HG02798 (cell line): Measurements from ENCODE around the gene ERBB2.

Source experiments
- ATAC-seq: cut with Tn5 transposase; IDR thresholded peaks from one replicate; pipeline ENCODE4 v1.9.1; 2021; ENCODE audit warnings: mild to moderate bottlenecking; ENCODE audit not compliant: unreplicated experiment, poor library complexity

ERBB2 gene

DNA sequence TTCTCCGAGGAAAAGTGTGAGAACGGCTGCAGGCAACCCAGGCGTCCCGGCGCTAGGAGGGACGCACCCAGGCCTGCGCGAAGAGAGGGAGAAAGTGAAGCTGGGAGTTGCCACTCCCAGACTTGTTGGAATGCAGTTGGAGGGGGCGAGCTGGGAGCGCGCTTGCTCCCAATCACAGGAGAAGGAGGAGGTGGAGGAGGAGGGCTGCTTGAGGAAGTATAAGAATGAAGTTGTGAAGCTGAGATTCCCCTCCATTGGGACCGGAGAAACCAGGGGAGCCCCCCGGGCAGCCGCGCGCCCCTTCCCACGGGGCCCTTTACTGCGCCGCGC is at the start of gene ERBB2:
Gene ERBB2 (plus strand): TSS at position 247 of the 330 bp plus-strand sequence. CDS start 175 bp downstream, outside the sequence.
- ATAC-seq: no peak

DNA sequence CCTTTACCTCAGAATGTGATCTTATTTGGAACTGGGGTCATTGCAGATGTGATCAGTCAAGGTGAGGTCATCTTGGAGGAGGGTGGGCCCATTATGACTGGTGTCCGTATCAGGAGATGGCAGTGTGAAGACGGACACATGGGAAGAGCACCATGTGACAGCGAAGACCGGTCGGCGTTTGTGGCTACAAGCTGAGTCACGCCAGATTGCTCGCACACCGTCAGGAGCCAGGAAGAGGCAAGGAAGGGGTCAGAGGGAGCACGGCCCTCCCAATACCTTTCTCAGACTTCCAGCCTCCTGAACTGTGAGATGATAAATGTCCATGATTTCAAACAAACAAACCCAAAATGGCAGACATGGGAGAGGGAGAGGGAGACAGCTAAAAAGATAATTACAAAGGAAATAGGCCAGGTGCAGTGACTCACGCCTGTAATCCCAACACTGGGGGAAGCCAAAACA is 49.7 kb upstream of the ERBB2 start:
- no peak for ATAC-seq

DNA sequence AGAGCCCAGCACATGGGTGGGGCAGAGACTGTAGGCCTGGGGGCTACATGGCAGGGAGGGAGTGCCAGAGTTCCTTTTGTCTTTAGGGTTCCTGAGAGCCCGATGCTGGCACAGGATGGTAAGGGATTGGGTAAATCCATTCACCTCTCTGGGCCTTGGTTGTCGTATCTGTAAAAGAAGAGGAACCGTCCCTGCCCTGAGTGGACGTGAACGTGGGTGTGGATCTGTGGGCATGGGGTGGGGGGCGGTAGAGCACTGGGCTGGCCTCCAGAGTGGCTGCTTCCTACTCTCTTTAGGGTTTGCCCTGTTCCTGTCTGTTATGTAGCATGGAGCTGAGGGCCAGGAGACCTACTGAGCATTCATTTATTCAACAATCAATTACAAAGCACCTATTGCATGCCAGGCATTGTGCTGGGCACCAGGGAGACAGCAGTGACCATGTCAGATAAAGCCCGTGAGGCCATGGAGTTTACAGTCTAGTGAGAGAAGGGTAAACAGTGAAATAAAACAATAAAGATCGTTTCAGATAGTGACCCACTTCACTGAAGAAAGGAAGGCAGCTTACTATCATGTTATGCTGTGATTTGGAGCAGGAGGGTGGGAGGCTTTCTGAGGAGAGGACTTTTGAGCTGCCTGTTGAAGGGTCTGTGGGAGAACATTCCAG is 47.8 kb upstream of the ERBB2 start:
- ATAC-seq: no peak

DNA sequence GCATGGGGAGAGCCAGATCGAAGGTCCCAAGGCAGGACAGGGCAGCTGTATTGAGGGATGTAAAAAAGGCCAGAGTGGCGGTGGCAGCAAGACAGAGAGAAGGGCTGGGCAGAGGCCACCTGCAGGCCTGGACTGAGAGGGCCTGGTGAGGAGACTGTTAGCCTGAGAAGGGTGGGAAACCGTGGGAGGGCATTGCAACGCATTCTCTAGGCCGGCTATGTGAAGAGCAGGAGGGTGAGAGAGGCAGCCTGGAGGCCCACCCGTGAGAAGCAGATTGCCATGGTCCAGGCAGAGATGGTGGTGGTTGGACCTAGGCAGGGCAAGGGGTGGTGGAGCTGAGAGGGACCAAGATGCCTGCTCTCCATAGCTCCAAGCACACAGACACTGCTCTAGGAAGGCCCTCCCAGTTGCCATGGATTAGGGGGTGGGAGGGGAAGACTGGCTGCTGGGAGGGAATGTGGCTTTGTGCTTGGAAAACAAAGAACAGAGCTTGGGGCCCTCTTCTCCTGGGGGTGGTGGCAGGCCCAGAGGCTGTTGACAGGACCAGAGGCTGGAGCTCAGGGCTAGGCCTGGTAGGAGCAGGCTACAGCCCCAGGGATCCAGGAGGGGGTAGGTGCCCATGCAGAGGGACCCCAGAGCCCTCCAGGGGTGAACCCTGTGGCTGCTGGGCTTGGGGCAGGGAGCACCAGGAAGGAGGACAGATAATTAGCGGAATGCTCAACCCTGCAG is 47.1 kb upstream of the ERBB2 start:
- no peak for ATAC-seq

DNA sequence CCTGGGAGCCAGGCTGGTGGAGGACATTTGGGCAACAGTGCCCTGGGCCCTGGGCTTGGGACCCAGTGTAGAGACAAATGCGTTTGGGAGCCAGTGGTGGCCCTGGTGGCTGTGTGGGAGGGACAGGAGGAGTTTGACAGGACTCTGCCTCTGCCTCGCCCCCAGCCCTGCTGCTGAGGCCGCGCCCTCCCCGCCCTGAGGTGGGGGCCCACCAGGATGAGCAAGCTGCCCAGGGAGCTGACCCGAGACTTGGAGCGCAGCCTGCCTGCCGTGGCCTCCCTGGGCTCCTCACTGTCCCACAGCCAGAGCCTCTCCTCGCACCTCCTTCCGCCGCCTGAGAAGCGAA is 46.6 kb upstream of the ERBB2 start:
- no peak for ATAC-seq

DNA sequence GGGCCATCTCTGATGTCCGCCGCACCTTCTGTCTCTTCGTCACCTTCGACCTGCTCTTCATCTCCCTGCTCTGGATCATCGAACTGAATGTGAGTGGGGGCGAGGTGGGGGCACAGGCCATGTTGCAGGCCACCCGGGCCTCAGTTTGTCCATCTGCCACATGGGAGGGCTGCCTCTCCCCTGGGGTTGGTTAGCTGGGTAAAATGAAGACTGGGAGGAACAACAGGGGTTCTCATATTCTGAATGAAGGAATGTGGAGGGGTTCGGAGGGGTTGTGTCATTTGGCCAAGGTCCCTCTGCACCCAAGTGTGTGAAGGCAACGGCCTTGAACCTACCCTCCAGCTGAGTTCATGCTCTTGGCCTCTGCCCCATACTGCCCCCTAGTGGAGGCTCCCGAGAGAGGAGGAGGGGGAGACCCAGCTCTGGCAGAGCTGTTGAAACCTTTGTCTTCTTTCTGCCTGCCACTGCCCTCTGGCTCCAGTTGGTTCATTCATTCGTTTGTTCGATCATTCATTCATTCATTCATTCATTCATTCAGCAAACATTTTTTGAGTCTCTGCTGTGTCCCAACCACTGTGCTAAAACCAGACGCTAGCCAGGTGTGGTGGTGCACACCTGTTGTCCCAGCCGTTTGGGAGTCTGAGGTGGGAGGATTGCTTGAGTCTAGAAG is 46.1 kb upstream of the ERBB2 start:
- no peak for ATAC-seq

DNA sequence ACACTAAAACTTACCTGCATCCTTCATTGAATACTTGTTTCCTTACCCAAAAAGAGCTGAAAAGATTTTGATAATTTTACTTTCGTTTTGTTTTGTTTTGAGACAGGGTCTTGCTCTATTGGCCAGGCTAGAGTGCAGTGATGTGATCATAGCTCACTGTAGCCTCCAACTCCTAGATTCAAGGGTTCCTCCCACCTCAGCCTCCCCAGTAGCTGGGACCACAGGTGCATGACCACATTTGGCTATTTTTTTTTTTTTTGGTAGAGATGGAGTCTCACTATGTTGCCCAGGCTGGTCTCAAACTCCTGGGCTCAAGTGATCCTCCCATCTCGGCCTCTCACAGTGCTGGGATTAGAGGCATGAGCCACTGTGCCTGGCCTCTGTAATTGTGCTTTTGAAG is 44.8 kb upstream of the ERBB2 start:
- ATAC-seq: no peak

DNA sequence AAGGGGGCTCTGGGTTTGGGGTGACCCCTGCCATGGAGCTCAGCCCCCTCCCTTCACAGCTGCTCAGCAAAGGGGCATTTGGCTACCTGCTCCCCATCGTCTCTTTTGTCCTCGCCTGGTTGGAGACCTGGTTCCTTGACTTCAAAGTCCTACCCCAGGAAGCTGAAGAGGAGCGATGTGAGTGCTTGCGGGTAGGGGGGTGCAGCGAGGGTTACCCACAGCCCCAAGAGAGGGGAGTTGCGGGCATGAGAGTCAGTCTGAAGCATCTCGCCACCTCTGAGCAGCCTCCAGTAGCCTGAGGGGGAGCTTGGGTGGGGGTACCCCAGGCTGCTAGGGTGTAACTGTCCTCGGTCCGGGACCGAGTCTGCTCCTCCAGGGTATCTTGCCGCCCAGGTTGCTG is 41.5 kb upstream of the ERBB2 start:
- ATAC-seq: no peak

DNA sequence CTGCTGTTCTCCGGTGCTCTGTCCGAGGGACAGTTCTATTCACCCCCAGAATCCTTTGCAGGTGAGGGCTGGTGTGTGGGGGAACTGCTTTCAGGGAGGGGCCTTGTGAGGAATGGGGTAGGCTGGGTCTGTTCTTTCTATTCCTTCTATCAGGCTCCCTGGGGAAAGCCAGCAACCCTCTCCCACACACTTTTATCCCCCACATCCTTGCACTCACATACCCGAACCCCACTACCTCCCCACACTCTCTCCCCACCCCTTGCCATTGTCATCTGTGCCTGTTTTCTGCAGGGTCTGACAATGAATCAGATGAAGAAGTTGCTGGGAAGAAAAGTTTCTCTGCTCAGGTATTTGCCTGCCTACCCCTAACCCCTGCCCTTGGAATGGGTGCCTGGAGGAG is 41.1 kb upstream of the ERBB2 start:
- no peak for ATAC-seq

DNA sequence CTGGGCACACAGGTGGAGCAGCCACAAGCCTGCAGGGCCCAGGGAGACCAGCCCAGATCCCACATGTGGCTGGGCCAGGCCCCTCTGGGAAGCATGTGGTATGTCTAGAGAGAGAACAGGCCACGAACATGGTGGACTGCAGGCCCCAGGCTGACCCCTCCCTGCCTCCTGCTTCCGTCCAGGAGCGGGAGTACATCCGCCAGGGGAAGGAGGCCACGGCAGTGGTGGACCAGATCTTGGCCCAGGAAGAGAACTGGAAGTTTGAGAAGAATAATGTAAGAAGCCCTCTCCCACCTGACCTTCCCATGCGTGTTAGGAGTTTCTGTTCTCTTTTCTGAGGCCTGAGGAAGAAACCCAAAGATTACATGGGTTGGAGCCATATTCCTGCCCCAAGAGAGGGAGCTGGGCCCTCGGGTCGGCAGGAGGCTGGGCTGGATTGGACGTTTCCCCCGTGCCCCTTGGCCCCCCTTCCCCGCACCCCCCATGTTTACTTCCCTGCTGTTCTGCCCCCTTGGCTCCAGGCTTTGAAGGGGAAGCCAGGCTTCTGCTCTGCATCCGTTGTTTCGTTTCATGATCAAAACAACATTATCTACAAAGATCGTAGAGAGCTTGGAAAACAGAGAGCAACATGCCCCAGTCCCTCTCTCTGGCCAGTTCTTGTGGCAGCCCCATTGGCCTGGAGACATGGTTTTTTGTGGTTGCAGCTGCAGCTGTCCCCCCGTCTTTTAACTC is 40.4 kb upstream of the ERBB2 start:
- no peak for ATAC-seq

DNA sequence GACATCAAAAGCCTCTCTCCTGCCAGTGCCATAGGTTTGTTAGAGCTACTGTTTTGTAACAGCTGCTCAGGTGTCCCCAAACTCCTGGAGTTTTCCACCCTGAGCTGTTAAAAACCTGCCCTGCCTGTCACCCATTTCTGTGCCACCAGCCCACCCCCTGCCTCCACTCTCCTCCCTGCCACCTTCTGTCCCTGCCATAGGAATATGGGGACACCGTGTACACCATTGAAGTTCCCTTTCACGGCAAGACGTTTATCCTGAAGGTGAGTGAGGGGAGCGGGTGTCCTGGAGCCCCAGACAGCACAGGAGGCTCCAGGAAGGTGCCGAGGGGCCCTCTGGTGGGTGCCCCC is 39.9 kb upstream of the ERBB2 start:
- ATAC-seq: no peak

DNA sequence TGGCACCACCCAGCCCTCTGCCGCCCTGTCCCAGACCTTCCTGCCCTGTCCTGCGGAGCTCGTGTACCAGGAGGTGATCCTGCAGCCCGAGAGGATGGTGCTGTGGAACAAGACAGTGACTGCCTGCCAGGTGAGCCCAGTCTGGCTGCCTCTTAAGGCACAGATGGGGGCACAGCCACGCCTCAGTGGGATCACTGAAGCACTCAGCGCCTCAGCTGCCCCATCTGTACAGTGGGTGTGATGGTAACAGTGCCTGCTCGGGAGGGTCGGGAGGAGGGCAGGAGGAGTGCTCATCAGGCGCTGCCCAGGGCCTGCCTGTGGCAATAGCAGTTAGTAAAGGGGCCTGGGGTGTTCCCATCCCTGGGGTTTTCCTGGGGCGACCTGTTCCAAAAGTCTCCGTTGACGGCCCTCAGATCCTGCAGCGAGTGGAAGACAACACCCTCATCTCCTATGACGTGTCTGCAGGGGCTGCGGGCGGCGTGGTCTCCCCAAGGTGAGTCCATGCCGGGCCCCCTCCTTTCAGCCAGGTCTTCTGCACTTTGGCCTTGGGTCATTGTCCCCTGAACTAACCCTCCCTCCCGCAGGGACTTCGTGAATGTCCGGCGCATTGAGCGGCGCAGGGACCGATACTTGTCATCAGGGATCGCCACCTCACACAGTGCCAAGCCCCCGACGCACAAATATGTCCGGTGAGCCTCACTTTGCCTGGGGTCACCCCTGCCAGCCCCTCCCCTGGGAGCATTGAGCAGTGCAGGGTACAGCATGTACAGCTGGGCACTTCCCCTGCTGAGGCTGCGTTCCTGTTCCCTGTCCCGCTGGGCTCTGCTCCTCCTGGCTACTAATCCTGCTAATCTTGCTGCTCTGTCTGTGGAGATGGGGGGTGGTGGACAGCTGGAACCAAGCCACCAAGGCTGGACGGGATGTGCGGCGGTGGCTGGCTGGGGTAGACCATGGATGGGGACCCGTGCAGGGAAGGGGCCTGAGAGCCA is 39.2 kb upstream of the ERBB2 start:
- no peak for ATAC-seq

DNA sequence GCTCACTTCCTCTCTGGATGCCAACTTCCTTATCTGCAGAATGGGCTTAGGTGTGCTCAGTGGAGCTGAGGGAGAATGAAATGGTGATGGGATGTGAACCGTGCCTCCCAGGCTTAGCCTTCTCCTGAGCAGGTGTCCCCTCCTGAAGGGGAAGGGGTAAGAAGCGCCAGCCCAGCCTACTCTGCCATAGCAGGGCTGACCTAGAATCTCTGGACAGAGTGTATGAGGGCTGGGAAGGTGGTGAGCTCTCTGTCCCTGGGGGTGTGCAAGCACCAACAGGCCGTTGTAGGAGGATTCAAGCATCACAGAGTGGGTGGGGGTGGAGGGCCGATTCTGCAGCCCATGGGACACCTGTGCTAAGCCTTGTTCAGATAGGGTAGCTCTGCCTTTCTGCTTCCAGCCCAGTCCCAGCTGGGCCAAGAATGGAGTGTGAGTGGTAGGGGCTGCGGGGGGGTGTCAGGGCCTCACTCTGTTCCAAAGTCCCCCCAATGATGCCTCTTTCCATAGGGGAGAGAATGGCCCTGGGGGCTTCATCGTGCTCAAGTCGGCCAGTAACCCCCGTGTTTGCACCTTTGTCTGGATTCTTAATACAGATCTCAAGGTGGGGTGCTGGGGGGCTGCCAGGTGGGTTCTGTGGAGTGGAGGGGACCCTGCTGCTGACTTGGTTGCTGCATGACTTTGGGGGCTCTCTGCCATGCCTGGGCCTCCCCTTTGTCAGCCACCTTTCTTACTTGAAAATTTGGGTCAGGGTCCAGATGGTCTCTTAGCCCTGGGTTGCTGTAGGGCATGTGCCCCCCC is 37.9 kb upstream of the ERBB2 start:
- no peak for ATAC-seq

DNA sequence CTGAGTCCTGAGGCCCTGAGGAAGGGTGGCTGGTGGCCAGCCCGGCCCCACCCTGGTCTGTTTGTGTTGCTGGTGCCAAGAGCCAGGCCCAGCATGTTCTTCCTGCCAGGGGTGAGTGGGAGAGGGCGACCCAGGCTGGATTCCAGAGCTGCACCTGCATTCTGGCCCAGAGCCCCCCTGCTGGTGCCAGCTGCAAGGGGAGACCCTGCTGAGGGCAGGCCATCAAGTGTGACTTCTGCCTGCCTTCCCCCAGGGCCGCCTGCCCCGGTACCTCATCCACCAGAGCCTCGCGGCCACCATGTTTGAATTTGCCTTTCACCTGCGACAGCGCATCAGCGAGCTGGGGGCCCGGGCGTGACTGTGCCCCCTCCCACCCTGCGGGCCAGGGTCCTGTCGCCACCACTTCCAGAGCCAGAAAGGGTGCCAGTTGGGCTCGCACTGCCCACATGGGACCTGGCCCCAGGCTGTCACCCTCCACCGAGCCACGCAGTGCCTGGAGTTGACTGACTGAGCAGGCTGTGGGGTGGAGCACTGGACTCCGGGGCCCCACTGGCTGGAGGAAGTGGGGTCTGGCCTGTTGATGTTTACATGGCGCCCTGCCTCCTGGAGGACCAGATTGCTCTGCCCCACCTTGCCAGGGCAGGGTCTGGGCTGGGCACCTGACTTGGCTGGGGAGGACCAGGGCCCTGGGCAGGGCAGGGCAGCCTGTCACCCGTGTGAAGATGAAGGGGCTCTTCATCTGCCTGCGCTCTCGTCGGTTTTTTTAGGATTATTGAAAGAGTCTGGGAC is 37.1 kb upstream of the ERBB2 start:
- ATAC-seq: no peak

DNA sequence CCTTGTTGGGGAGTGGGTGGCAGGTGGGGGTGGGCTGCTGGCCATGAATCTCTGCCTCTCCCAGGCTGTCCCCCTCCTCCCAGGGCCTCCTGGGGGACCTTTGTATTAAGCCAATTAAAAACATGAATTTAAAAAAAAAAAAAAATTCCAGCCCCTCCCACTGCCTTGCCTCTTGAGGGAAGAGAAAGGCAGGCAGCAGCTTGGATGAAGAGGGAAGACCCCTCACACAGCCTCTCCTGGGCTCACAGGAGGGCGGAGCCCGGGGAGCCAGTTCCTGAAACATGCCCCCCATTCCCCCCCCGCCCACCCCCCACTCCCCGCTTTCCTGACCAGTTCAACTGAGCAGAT is 36.5 kb upstream of the ERBB2 start:
- ATAC-seq: no peak

DNA sequence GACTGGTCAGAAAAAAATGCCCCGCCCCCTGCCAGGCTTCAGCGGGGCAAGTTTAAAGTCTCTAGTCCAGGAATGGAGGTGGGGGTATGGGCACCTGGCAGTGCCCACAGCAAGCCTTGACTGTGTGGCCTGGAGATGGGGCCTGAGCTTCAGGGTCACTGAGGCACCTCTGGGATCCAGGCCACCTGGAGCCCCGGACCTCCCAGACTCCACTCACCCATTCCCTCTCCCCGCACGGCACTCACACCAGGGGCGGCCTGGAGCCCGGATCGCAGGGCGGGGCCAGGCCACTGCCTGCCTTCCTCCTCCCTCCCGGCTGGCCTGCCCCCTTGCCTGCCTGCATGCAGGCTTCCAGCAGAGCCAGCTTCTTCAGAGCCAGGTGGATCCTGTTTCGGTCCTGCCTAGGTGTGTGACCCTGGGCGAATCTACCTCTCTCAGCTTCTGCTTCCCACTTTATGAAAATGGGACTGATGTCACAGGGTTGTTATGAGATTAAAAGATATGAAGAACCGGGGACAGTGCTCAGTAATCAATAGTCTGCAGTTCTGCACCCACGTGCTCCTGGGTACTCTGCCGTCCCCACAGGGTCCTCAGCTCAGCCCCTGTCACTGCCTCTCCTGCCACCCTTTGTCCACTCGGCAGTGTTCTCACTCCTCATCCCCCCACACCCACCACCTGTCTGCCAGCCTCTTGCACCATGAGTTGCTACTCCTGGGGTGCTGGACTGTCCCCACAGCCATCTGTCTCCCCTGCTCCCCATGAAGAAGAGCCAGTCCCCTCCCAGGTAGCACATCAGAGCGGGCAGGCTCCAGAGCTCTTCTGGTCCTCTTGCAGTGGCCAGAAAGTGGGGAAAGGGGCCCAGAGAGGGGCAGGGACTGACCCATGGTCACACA is 35.9 kb upstream of the ERBB2 start:
- ATAC-seq: no peak
